Measurements from ENCODE around the gene PRR16. TPM values are rescaled to one million over a fixed set of nuclear protein-coding genes. Genes with fewer than 3 reads are reported as not detected.
"Not testable (repeated sequence)": the region's sequence is repeated elsewhere in the genome, so short reads cannot be mapped to it uniquely, and the experiment has no call there.

Gene PRR16
- total RNA-seq, 2 donors from 2014 or later, result not detected

GRCh38 chr5:120677481-120677880 lies 213.4 kb downstream of the PRR16 start:
- no peaks in the 10 kb centered on the region for H3K4me1 Mint-ChIP-seq (ENCODE audit: low read depth)
- ATAC-seq (replicated peaks in 1 of 2) (no peak), DNase-seq (no peak)
- H3K36me3 Mint-ChIP-seq (ENCODE audit: insufficient read depth in 2 of 2), result no peaks in the 10 kb centered on the region
- no peak overlapping the region for H3K4me3 Mint-ChIP-seq
- no peaks in the 10 kb centered on the region for H3K27me3 Mint-ChIP-seq (ENCODE audit: low read depth)
- H3K9me3 Mint-ChIP-seq, result peaks cover 1 to 2% of the 10 kb centered on the region in 2 donors
- no peak overlapping the region for H3K27ac Mint-ChIP-seq

GRCh38 chr5:120678279-120678678 lies 214.2 kb downstream of the PRR16 start:
- no peaks in the 10 kb centered on the region for H3K4me1 Mint-ChIP-seq (ENCODE audit: low read depth)
- H3K27ac Mint-ChIP-seq, result no peak overlapping the region
- H3K36me3 Mint-ChIP-seq (ENCODE audit: insufficient read depth in 2 of 2), result no peaks in the 10 kb centered on the region
- no peak overlapping the region for H3K4me3 Mint-ChIP-seq
- H3K27me3 Mint-ChIP-seq (ENCODE audit: low read depth), result no peaks in the 10 kb centered on the region
- ATAC-seq (replicated peaks in 1 of 2) (no peak), DNase-seq (no peak)
- peaks cover 2% of the 10 kb centered on the region in 2 donors for H3K9me3 Mint-ChIP-seq

- Mint-ChIP-seq H3K36me3 (ENCODE audit: insufficient read depth in 2 of 2) (no peaks in the 10 kb centered on the region), H3K27me3 (ENCODE audit: low read depth) (no peaks in the 10 kb centered on the region), H3K9me3 (peaks cover 1 to 2% of the 10 kb centered on the region in 2 donors), H3K27ac (no peak overlapping the region), H3K4me3 (no peak overlapping the region), H3K4me1 (ENCODE audit: low read depth) (no peaks in the 10 kb centered on the region)
- no peak for DNase-seq
- ATAC-seq (replicated peaks in 1 of 2), result no peak
Measured at GRCh38 chr5:120682851-120683250, 218.8 kb downstream of the PRR16 start.

GRCh38 chr5:120683580-120683979 lies 219.5 kb downstream of the PRR16 start:
- Mint-ChIP-seq H3K27ac (no peak overlapping the region), H3K4me3 (no peak overlapping the region), H3K27me3 (ENCODE audit: low read depth) (no peaks in the 10 kb centered on the region), H3K4me1 (ENCODE audit: low read depth) (no peaks in the 10 kb centered on the region), H3K36me3 (ENCODE audit: insufficient read depth in 2 of 2) (no peaks in the 10 kb centered on the region), H3K9me3 (peaks cover 1 to 2% of the 10 kb centered on the region in 2 donors)
- no peak for DNase-seq
- ATAC-seq (replicated peaks in 1 of 2), result no peak

GRCh38 chr5:120684213-120684612 lies 220.1 kb downstream of the PRR16 start:
- Mint-ChIP-seq H3K36me3 (ENCODE audit: insufficient read depth in 2 of 2) (no peaks in the 10 kb centered on the region), H3K4me1 (ENCODE audit: low read depth) (no peaks in the 10 kb centered on the region), H3K4me3 (no peak overlapping the region), H3K9me3 (peaks cover 1 to 2% of the 10 kb centered on the region in 2 donors), H3K27me3 (ENCODE audit: low read depth) (no peaks in the 10 kb centered on the region), H3K27ac (no peak overlapping the region)
- DNase-seq (no peak), ATAC-seq (replicated peaks in 1 of 2) (no peak)

- no peak for ATAC-seq (replicated peaks in 1 of 2)
- H3K27ac Mint-ChIP-seq, result no peak overlapping the region
- H3K9me3 Mint-ChIP-seq, result peaks cover 1 to 2% of the 10 kb centered on the region in 2 donors
- H3K4me3 Mint-ChIP-seq, result no peak overlapping the region
- H3K36me3 Mint-ChIP-seq (ENCODE audit: insufficient read depth in 2 of 2), result no peaks in the 10 kb centered on the region
- H3K27me3 Mint-ChIP-seq (ENCODE audit: low read depth), result no peaks in the 10 kb centered on the region
- no peak for DNase-seq
- H3K4me1 Mint-ChIP-seq (ENCODE audit: low read depth), result no peaks in the 10 kb centered on the region
Measured at GRCh38 chr5:120684749-120685415, 220.8 kb downstream of the PRR16 start.

GRCh38 chr5:120690621-120691407 lies 226.7 kb downstream of the PRR16 start:
- DNase-seq (no peak), ATAC-seq (replicated peaks in 1 of 2) (no peak)

GRCh38 chr5:120692325-120692724 lies 228.2 kb downstream of the PRR16 start:
- Mint-ChIP-seq H3K36me3 (ENCODE audit: insufficient read depth in 2 of 2) (no peaks in the 10 kb centered on the region), H3K27ac (no peak overlapping the region), H3K9me3 (peaks cover 0 to 3% of the 10 kb centered on the region in 2 donors), H3K4me1 (ENCODE audit: low read depth) (no peaks in the 10 kb centered on the region), H3K4me3 (no peak overlapping the region), H3K27me3 (ENCODE audit: low read depth) (no peaks in the 10 kb centered on the region)
- ATAC-seq (replicated peaks in 1 of 2) (no peak), DNase-seq (no peak)

More at GRCh38 chr5:120690621-120691407, 226.7 kb downstream of the PRR16 start:
- Mint-ChIP-seq H3K4me1 (ENCODE audit: low read depth) (no peaks in the 10 kb centered on the region), H3K9me3 (peaks cover 0 to 3% of the 10 kb centered on the region in 2 donors), H3K27ac (no peak overlapping the region), H3K36me3 (ENCODE audit: insufficient read depth in 2 of 2) (no peaks in the 10 kb centered on the region), H3K27me3 (ENCODE audit: low read depth) (no peaks in the 10 kb centered on the region), H3K4me3 (no peak overlapping the region)

- no peak overlapping the region for H3K27ac Mint-ChIP-seq
- ATAC-seq (replicated peaks in 1 of 2), result no peak
- H3K4me3 Mint-ChIP-seq, result no peak overlapping the region
- no peaks in the 10 kb centered on the region for H3K27me3 Mint-ChIP-seq (ENCODE audit: low read depth)
- DNase-seq, result no peak
- H3K36me3 Mint-ChIP-seq (ENCODE audit: insufficient read depth in 2 of 2), result no peaks in the 10 kb centered on the region
- H3K9me3 Mint-ChIP-seq, result peaks cover 9 to 10% of the 10 kb centered on the region in 2 donors
- no peaks in the 10 kb centered on the region for H3K4me1 Mint-ChIP-seq (ENCODE audit: low read depth)
Measured at GRCh38 chr5:120695368-120695880, 231.3 kb downstream of the PRR16 start.

GRCh38 chr5:120697147-120697546 lies 233.0 kb downstream of the PRR16 start:
- Mint-ChIP-seq H3K4me1 (ENCODE audit: low read depth) (no peaks in the 10 kb centered on the region), H3K9me3 (peaks cover 12 to 14% of the 10 kb centered on the region in 2 donors), H3K27me3 (ENCODE audit: low read depth) (peaks cover 10% of the 10 kb centered on the region), H3K4me3 (no peak overlapping the region), H3K27ac (no peak overlapping the region), H3K36me3 (ENCODE audit: insufficient read depth in 2 of 2) (peaks cover 0 to 3% of the 10 kb centered on the region in 2 donors)
- ATAC-seq (replicated peaks in 1 of 2) (no peak), DNase-seq (no peak)

- H3K4me1 Mint-ChIP-seq (ENCODE audit: low read depth); H3K27ac Mint-ChIP-seq; H3K4me3 Mint-ChIP-seq; ATAC-seq (replicated peaks in 1 of 2); DNase-seq; H3K36me3 Mint-ChIP-seq (ENCODE audit: insufficient read depth in 2 of 2): not testable (repeated sequence)
- Mint-ChIP-seq H3K9me3 (peaks cover 12 to 14% of the 10 kb centered on the region in 2 donors), H3K27me3 (ENCODE audit: low read depth) (peaks cover 16% of the 10 kb centered on the region)
Measured at GRCh38 chr5:120697670-120698327, 233.7 kb downstream of the PRR16 start.

- not testable (repeated sequence) for H3K4me3 Mint-ChIP-seq; H3K4me1 Mint-ChIP-seq (ENCODE audit: low read depth); DNase-seq; ATAC-seq (replicated peaks in 1 of 2); H3K27ac Mint-ChIP-seq; H3K36me3 Mint-ChIP-seq (ENCODE audit: insufficient read depth in 2 of 2)
- peaks cover 18% of the 10 kb centered on the region for H3K27me3 Mint-ChIP-seq (ENCODE audit: low read depth)
- H3K9me3 Mint-ChIP-seq, result peaks cover 11 to 12% of the 10 kb centered on the region in 2 donors
Measured at GRCh38 chr5:120700653-120701052, 236.6 kb downstream of the PRR16 start.

Measured in activated T-cell treated with anti-CD3 and anti-CD28 coated beads, Interleukin-2, amount 50 U/mL, for 72 hours (primary cell).